Measurements from ENCODE around the gene SULT2B1.
A peak's percentile ranks its signal among the peaks of the same experiment; 100 is the strongest.

SULT2B1 gene

DNA sequence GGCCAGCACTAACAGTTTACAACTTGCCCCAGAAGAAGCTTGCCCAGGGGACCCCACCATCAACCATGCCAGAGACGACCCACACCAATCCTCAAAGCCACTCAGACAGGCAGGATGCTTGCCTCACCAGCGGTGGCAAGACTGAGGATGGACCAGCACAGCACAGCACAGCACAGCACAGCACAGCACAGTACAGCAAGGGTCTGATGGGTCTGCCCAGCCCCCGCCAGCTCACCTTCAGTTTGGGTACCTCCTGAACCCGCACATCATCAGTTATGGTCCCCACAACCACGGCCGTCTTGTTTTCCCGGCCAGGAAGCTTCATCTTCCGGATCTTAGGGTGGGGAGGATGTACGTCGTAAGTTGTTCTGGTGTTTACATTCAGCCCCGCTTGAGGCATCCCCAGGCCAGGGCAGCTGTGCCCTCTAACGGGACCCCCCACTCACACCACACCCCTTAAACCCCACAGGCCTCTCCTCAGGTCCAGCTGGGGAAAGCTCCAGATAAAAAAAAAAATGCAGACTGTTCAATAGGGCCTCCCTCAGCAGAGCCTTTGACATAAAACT lies 64.6 kb downstream of the SULT2B1 start:
- no peak for TF ChIP-seq CTCF (IDR thresholded peaks at IDR 0.05; ENCODE audit: insufficient read depth, missing control alignments)
- FAIRE-seq (no peak), DNase-seq (ENCODE audit: insufficient read length, low spot score) (no peak)

- no peak for FAIRE-seq
- no peak for TF ChIP-seq CTCF (IDR thresholded peaks at IDR 0.05; ENCODE audit: insufficient read depth, missing control alignments)
- DNase-seq (ENCODE audit: insufficient read length, low spot score), result no peak
These were observed 65.4 kb downstream of the SULT2B1 start for GRCh38 chr19:48617146-48617937.

- DNase-seq (ENCODE audit: insufficient read length, low spot score) (no peak), FAIRE-seq (no peak)
- no peak for TF ChIP-seq CTCF (IDR thresholded peaks at IDR 0.05; ENCODE audit: insufficient read depth, missing control alignments)
These were observed 66.4 kb downstream of the SULT2B1 start for GRCh38 chr19:48618278-48618915.

GRCh38 chr19:48618916-48619691 lies 67.1 kb downstream of the SULT2B1 start, which contains the start of the genes RPL18 and SPHK2:
Gene RPL18, minus strand, starts transcription at chr19:48619178. Its CDS starts 35 bp downstream, at chr19:48619143.
Gene SPHK2, plus strand, starts transcription at chr19:48619506. Its CDS starts 1,009 bp downstream, at chr19:48620515.
- no peak for FAIRE-seq
- no peak for TF ChIP-seq CTCF (IDR thresholded peaks at IDR 0.05; ENCODE audit: insufficient read depth, missing control alignments)
- DNase-seq (ENCODE audit: insufficient read length, low spot score), result peak; percentile 98

DNA sequence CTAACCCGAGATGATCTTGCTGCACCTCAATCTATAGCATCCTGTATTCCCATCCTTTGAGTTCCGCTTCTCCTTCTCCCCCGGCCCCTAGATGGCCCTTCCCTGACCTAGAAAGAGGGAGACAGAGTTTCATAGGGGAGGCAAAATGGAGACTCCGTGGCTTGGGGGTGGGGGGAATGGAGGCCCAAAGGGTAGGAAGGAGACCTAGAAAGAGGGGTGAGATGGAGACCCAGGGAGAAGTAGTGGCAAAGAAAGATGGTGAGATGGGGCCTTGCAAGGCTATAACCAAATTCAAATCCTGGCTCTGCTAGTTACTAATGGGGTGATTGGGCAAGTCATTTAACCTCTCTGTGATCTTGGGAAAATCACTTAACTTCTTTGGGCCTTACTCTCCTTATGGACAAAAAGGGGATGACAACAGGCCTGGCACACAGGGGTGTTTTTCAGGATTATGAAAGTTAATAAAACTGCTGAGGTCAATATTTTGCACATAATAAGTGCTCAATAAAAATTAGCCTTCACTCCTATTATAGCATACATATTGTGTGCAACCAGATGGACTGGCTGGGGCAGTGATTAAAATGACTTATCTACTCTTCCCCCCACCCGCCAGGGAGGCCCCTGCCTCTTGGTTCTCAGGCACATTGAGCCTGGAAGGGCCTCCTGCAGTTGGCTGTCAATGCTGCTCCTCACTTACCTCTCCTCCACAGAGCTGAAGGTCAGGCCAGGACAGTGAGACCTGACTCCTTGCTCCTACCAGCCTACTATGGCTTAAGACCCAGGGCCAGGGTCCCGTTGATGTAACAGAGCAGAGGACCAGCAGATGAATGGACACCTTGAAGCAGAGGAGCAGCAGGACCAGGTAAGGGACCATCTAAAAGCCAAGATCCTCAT lies 68.0 kb downstream of the SULT2B1 start:
- TF ChIP-seq CTCF (IDR thresholded peaks at IDR 0.05; ENCODE audit: insufficient read depth, missing control alignments), result no peak
- no peak for FAIRE-seq

GRCh38 chr19:48623556-48624066 lies 71.6 kb downstream of the SULT2B1 start:
- no peak for TF ChIP-seq CTCF (IDR thresholded peaks at IDR 0.05; ENCODE audit: insufficient read depth, missing control alignments)
- FAIRE-seq (no peak), DNase-seq (ENCODE audit: insufficient read length, low spot score) (no peak)

More for the DNA sequence above, 68.0 kb downstream of the SULT2B1 start:
- no peak for DNase-seq (ENCODE audit: insufficient read length, low spot score)

Data from D721Med (cell line).